GM18868 (cell line): ENCODE measurements around the gene STAC.
"Not testable (repeated sequence)": the region's sequence is repeated elsewhere in the genome, so short reads cannot be mapped to it uniquely, and the experiment has no call there.

Experiments
- ATAC-seq: cut with Tn5 transposase; IDR thresholded peaks from one replicate; pipeline ENCODE4 v1.9.1; 2021; ENCODE audit warnings: mild to moderate bottlenecking, moderate library complexity; ENCODE audit not compliant: unreplicated experiment

Gene STAC

GRCh38 chr3:36476286-36476942, 96.1 kb downstream of the STAC start:
- ATAC-seq: no peak

- no peak for ATAC-seq
Measured at GRCh38 chr3:36477655-36478054, 97.4 kb downstream of the STAC start.

GRCh38 chr3:36480911-36481648, 100.8 kb downstream of the STAC start:
- no peak for ATAC-seq

GRCh38 chr3:36482256-36482655, 102.0 kb downstream of the STAC start:
- ATAC-seq: no peak

- ATAC-seq: no peak
Measured at GRCh38 chr3:36482880-36483279, 102.6 kb downstream of the STAC start.

- ATAC-seq: no peak
Measured at GRCh38 chr3:36483709-36484108, 103.4 kb downstream of the STAC start.

- no peak for ATAC-seq
Measured at GRCh38 chr3:36484386-36484785, 104.1 kb downstream of the STAC start.

GRCh38 chr3:36486009-36486795, 105.9 kb downstream of the STAC start:
- ATAC-seq: no peak

- no peak for ATAC-seq
Measured at GRCh38 chr3:36487616-36488015, 107.3 kb downstream of the STAC start.

GRCh38 chr3:36488077-36488789, 107.9 kb downstream of the STAC start:
- ATAC-seq: no peak

- no peak for ATAC-seq
Measured at GRCh38 chr3:36489101-36489500, 108.8 kb downstream of the STAC start.

GRCh38 chr3:36489679-36490425, 109.5 kb downstream of the STAC start:
- no peak for ATAC-seq

- no peak for ATAC-seq
Measured at GRCh38 chr3:36493051-36493450, 112.7 kb downstream of the STAC start.

- no peak for ATAC-seq
Measured at GRCh38 chr3:36494461-36495109, 114.3 kb downstream of the STAC start.

GRCh38 chr3:36496684-36497633, 116.7 kb downstream of the STAC start:
- no peak for ATAC-seq

- not testable (repeated sequence) for ATAC-seq
Measured at GRCh38 chr3:36500053-36500452, 119.7 kb downstream of the STAC start.

GRCh38 chr3:36501616-36502015, 121.3 kb downstream of the STAC start:
- no peak for ATAC-seq

- ATAC-seq: no peak
Measured at GRCh38 chr3:36505393-36505792, 125.1 kb downstream of the STAC start.
